Measurements from ENCODE around the gene ANXA9.

DNA sequence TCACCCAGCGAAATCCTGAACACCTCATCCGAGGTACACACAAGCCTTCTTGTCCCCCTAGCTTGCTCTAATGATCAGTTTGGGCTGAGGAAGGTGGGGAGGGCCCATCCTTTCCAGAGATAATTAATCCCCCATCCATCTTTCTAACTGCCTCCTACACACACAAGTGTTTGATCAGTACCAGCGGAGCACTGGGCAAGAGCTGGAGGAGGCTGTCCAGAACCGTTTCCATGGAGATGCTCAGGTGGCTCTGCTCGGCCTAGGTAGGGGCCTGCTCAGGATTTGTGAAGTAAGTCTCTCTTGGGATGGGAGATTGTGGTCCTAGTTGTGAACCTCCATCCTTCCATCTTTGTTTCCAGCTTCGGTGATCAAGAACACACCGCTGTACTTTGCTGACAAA lies 5.8 kb downstream of the ANXA9 start:
- TF ChIP-seq BACH2 (CRISPR knock-in tag; IDR thresholded peaks at IDR 0.05; ENCODE audit: borderline replicate concordance) (no peak), ESRRG (CRISPR knock-in tag; IDR thresholded peaks at IDR 0.05) (no peak), ZNF565 (CRISPR knock-in tag; conservative IDR thresholded peaks at IDR 0.05; ENCODE audit: low read depth) (no peak), ZNF70 (CRISPR knock-in tag; IDR thresholded peaks at IDR 0.05) (no peak), RARB (CRISPR knock-in tag; IDR thresholded peaks at IDR 0.05) (no peak), ARNTL (CRISPR knock-in tag; IDR thresholded peaks at IDR 0.05; ENCODE audit: borderline replicate concordance, low read depth) (no peak), PPARA (CRISPR knock-in tag; IDR thresholded peaks at IDR 0.05; ENCODE audit: borderline replicate concordance) (no peak)
- TF ChIP-seq, protein P1, sequence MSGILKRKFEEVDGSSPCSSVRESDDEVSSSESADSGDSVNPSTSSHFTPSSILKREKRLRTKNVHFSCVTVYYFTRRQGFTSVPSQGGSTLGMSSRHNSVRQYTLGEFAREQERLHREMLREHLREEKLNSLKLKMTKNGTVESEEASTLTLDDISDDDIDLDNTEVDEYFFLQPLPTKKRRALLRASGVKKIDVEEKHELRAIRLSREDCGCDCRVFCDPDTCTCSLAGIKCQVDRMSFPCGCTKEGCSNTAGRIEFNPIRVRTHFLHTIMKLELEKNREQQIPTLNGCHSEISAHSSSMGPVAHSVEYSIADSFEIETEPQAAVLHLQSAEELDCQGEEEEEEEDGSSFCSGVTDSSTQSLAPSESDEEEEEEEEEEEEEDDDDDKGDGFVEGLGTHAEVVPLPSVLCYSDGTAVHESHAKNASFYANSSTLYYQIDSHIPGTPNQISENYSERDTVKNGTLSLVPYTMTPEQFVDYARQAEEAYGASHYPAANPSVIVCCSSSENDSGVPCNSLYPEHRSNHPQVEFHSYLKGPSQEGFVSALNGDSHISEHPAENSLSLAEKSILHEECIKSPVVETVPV (CRISPR knock-in tag; IDR thresholded peaks at IDR 0.05): no peak
